ENCODE measurements around the gene NCS1.

GRCh38 chr9:130205912-130206311, 33.7 kb downstream of the NCS1 start:
- TF ChIP-seq EZH2phosphoT487 (IDR thresholded peaks at IDR 0.05; ENCODE audit: insufficient read depth, low read depth): no peak
- no peak for TF ChIP-seq EZH2 (IDR thresholded peaks at IDR 0.05; ENCODE audit: insufficient read depth, poor library complexity, severe bottlenecking)
